Keratinocyte (primary cell): ENCODE results near the gene ZNF382. TPM values are rescaled to one million over a fixed set of nuclear protein-coding genes. Genes with fewer than 3 reads are reported as not detected.

Experiments
- DNase-seq: peaks from one replicate; pipeline ENCODE4 v3.0.0-alpha.2; 2011; ENCODE audit warnings: low read depth, missing footprints, low spot score
- FAIRE-seq: peaks from 2 replicates; lab custom pipeline; 2011; peaks lifted over from hg19 to GRCh38; lab: Jason Lieb, UNC
- H2AFZ ChIP-seq: 2 replicates; pipeline ENCODE4 v1.6.0; 2012; ENCODE audit warnings: low read length, control low read depth, inconsistent platforms; ENCODE audit not compliant: control insufficient read depth
- H3K27ac ChIP-seq: 2 replicates; pipeline ENCODE4 v1.5.1; 2011; ENCODE audit warnings: low read length; ENCODE audit not compliant: control insufficient read depth, insufficient read depth
- H3K27me3 ChIP-seq: 3 replicates; pipeline ENCODE4 v1.6.0; 2011; ENCODE audit warnings: low read length; ENCODE audit not compliant: control insufficient read depth, insufficient read depth; ENCODE audit errors: extremely low read depth
- H3K36me3 ChIP-seq, 2 experiments: 2 replicates in 1 of 2; 3 replicates in 1 of 2; pipeline ENCODE4 v1.5.1; 2011; ENCODE audit warnings: low read length in 2 of 2, mild to moderate bottlenecking in 1 of 2; ENCODE audit not compliant: control insufficient read depth in 2 of 2, insufficient read depth in 2 of 2; ENCODE audit errors: extremely low read depth in 1 of 2
- H3K4me1 ChIP-seq: 3 replicates; pipeline ENCODE4 v1.5.1; 2011; ENCODE audit warnings: low read length; ENCODE audit not compliant: control insufficient read depth, insufficient read depth; ENCODE audit errors: extremely low read depth
- H3K4me2 ChIP-seq: 3 replicates; pipeline ENCODE4 v1.6.0; 2011; ENCODE audit warnings: low read depth, low read length; ENCODE audit not compliant: control insufficient read depth, insufficient read depth; ENCODE audit errors: extremely low read depth
- H3K4me3 ChIP-seq, 3 experiments: fragments of 200-600 bp in 1 of 3; sonication (generic) in 1 of 3; 2 replicates in 2 of 3; 3 replicates in 1 of 3; pipeline ENCODE4 v1.5.1; 2011 to 2016; ENCODE audit warnings: low read length in 3 of 3, mild to moderate bottlenecking in 3 of 3, control low read depth in 2 of 3, inconsistent platforms in 1 of 3, low read depth in 1 of 3, mixed read lengths in 1 of 3, mixed run types in 1 of 3, moderate library complexity in 1 of 3; ENCODE audit not compliant: control insufficient read depth in 2 of 3, insufficient read depth in 2 of 3; ENCODE audit errors: extremely low read depth in 1 of 3
- H3K79me2 ChIP-seq: 2 replicates; pipeline ENCODE4 v1.6.0; 2012; ENCODE audit warnings: low read length; ENCODE audit not compliant: control insufficient read depth, insufficient read depth
- H3K9ac ChIP-seq: 3 replicates; pipeline ENCODE4 v1.6.0; 2011; ENCODE audit warnings: low read length; ENCODE audit not compliant: control insufficient read depth, insufficient read depth; ENCODE audit errors: extremely low read depth
- H3K9me1 ChIP-seq: 3 replicates; pipeline ENCODE4 v1.6.0; 2011; ENCODE audit warnings: low read length; ENCODE audit not compliant: control insufficient read depth, insufficient read depth; ENCODE audit errors: extremely low read depth
- H3K9me3 ChIP-seq: 2 replicates; pipeline ENCODE4 v1.5.1; 2012; ENCODE audit warnings: low read depth, low read length; ENCODE audit not compliant: control insufficient read depth
- H4K20me1 ChIP-seq: 3 replicates; pipeline ENCODE4 v1.6.0; 2011; ENCODE audit warnings: low read length; ENCODE audit not compliant: control insufficient read depth, insufficient read depth; ENCODE audit errors: extremely low read depth
- EZH2 ChIP-seq: IDR thresholded peaks from one replicate; pipeline ENCODE4 v1.6.1; 2012; ENCODE audit warnings: inconsistent platforms, mild to moderate bottlenecking, low read length, moderate library complexity
- dilution Hi-C: fragments of 300-500 bp; cut with MboI; formaldehyde crosslinking; loops from one replicate; pipeline ENCODE4 v1.7.0; 2020; ENCODE audit warnings: low sequenced_read_pairs; ENCODE audit not compliant: extremely low pct_ligation_motif_present
- polyA plus RNA-seq, 5 experiments: library from polyadenylated mRNA; depleted of rRNA in 3 of 5; stranded (reverse) in 3 of 5; stranded (forward) in 1 of 5; unstranded in 1 of 5; fragments of >200 nt; gene quantifications; 1 replicate in 1 of 5; 2 replicates in 3 of 5; 3 replicates in 1 of 5; pipeline versions ENCODE4 v1.2.1 to v1.2.3, GENCODE V29; 2011 to 2012; ENCODE audit warnings: missing spikeins in 2 of 5, low read depth in 1 of 5, low replicate concordance in 1 of 5
- TF ChIP-seq, protein P1 (sequence below), 3 experiments: IDR thresholded peaks in 1 of 3; conservative IDR thresholded peaks in 1 of 3; optimal IDR thresholded peaks in 1 of 3; 2 replicates in 2 of 3; 3 replicates in 1 of 3; pipeline versions ENCODE3 to v1.5.1; 2011; ENCODE audit warnings: low read length in 3 of 3, mild to moderate bottlenecking in 3 of 3, moderate library complexity in 2 of 3, control low read depth in 1 of 3, inconsistent platforms in 1 of 3; ENCODE audit not compliant: insufficient read depth in 2 of 3; ENCODE audit errors: extremely low read depth in 1 of 3

ZNF382 gene
- polyA plus RNA-seq, 1 donor (not counting 4 experiments of a cell fraction or from before 2014, with no cell fraction given) = 0.64 TPM

DNA sequence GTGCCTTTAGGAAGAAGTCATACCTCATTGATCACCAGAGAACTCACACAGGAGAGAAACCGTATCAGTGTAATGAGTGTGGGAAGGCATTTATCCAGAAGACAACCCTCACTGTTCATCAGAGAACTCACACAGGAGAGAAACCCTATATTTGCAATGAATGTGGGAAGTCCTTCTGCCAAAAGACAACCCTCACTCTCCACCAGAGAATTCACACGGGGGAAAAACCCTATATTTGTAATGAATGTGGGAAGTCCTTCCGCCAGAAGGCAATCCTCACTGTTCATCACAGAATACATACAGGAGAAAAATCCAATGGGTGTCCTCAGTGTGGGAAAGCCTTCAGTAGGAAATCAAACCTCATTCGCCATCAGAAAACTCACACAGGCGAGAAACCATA is 21.9 kb downstream of the ZNF382 start:
- Histone ChIP-seq H3K27ac (no peak overlapping the region), H4K20me1 (no peaks in the 10 kb centered on the region), H2AFZ (no peak overlapping the region), H3K9ac (no peak overlapping the region), H3K9me1 (no peaks in the 10 kb centered on the region), H3K4me1 (no peaks in the 10 kb centered on the region), H3K4me2 (no peak overlapping the region), H3K79me2 (no peaks in the 10 kb centered on the region), H3K36me3 (no peaks in the 10 kb centered on the region), H3K4me3 (no peak overlapping the region), H3K9me3 (peaks cover 19% of the 10 kb centered on the region), H3K27me3 (no peaks in the 10 kb centered on the region)
- TF ChIP-seq, protein P1, sequence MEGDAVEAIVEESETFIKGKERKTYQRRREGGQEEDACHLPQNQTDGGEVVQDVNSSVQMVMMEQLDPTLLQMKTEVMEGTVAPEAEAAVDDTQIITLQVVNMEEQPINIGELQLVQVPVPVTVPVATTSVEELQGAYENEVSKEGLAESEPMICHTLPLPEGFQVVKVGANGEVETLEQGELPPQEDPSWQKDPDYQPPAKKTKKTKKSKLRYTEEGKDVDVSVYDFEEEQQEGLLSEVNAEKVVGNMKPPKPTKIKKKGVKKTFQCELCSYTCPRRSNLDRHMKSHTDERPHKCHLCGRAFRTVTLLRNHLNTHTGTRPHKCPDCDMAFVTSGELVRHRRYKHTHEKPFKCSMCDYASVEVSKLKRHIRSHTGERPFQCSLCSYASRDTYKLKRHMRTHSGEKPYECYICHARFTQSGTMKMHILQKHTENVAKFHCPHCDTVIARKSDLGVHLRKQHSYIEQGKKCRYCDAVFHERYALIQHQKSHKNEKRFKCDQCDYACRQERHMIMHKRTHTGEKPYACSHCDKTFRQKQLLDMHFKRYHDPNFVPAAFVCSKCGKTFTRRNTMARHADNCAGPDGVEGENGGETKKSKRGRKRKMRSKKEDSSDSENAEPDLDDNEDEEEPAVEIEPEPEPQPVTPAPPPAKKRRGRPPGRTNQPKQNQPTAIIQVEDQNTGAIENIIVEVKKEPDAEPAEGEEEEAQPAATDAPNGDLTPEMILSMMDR (optimal IDR thresholded peaks at IDR 0.05 in 1 of 3, IDR thresholded peaks at IDR 0.05 in 1 of 3, conservative IDR thresholded peaks at IDR 0.05 in 1 of 3; ENCODE audit: extremely low read depth in 1 of 3, insufficient read depth in 2 of 3, low read length in 3 of 3) = no peak
- no peak for TF ChIP-seq EZH2
- DNase-seq (no peak), FAIRE-seq (no peak)
- dilution Hi-C loops = no loop called here

DNA sequence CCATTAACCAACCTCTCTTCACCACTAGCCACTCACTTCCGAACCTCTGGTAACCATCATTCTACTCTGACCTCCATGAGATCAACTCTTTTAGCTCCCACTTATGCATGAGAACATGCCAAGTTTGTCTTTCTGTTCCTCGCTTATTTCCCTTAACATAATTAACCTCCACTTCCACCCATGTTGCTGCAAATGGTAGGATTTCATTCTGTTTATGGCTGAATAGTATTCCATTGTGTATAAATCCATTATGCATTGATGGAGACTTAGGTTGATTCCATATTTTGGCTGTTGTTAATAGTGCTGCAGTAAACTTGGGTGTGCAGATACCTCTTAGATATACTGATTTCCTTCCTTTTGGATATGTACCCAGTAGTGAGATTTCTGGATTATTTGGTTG is 30.2 kb downstream of the ZNF382 start:
- peaks cover 0 to 4% of the 10 kb centered on the region in 2 experiments for H3K36me3 ChIP-seq
- H2AFZ ChIP-seq = no peak overlapping the region
- no peaks in the 10 kb centered on the region for H4K20me1 ChIP-seq
- H3K4me3 ChIP-seq = no peak overlapping the region
- H3K27ac ChIP-seq = no peak overlapping the region
- no peaks in the 10 kb centered on the region for H3K79me2 ChIP-seq
- no peaks in the 10 kb centered on the region for H3K9me1 ChIP-seq
- no peak for TF ChIP-seq EZH2
- TF ChIP-seq, protein P1 (optimal IDR thresholded peaks at IDR 0.05 in 1 of 3, IDR thresholded peaks at IDR 0.05 in 1 of 3, conservative IDR thresholded peaks at IDR 0.05 in 1 of 3; ENCODE audit: extremely low read depth in 1 of 3, insufficient read depth in 2 of 3, low read length in 3 of 3) = no peak
- DNase-seq = no peak
- no peak overlapping the region for H3K9ac ChIP-seq
- peaks cover 30% of the 10 kb centered on the region for H3K9me3 ChIP-seq
- no peaks in the 10 kb centered on the region for H3K27me3 ChIP-seq
- no peak overlapping the region for H3K4me2 ChIP-seq
- no peaks in the 10 kb centered on the region for H3K4me1 ChIP-seq
- dilution Hi-C loops = no loop called here
- FAIRE-seq = no peak
